ENCODE results near the gene FAIM2. TPM values are rescaled to one million over a fixed set of nuclear protein-coding genes. Genes with fewer than 3 reads are reported as not detected.

FAIM2 gene
- total and polyA plus RNA-seq, 2 experiments from 2014 or later: 5.0 to 14.0 TPM

DNA sequence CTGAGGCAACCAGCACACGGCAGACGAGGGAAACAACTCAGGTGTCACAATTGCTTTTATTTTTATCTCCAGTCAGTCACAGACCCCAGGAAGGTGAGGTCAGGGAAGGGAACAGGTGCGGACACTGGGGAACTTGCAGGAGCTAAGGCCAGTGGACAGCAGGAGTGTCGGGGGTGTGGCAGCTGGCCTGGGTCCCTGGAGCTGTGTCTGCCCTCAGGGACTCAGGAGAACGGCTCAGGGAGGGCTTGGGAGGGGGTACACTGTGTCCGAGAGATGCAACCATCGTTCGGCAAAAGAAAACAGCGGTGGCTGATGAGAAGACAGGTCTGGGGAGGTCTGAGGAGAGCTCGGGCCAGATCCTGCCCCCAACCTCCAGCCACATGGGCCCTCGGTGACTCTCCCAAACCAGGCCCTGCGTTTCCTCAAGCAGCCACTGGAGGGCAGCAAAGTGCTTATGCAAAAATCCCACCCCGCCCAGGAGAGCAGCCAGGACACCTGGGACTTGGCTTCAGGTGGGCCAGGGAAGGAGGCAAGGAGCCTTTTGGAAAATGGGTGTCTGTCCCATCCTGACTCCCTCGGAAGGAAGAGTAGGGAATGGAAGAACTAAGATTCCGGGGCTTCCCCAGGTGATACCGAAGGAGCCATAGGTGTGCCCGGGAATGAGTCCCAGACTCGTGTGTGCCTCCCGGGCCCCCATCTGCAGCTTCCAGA lies 36.7 kb downstream of the FAIM2 start:
- WGBS (ENCODE audit: low lambda C conversion rate, missing lambda C conversion rate): 50% methylated on average over 18 of the region's 19 CpGs
- Histone ChIP-seq H3K9me3 (ENCODE audit: low read depth) (no peaks in the 10 kb centered on the region), H3K4me3 (no peak overlapping the region), H3K4me1 (ENCODE audit: insufficient read depth) (peaks cover 29% of the 10 kb centered on the region), H3K9me2 (replicated peaks; ENCODE audit: insufficient read depth) (no peaks in the 10 kb centered on the region), H3K4me2 (no peak overlapping the region), H3K36me3 (replicated peaks; ENCODE audit: insufficient read depth, low read depth) (no peaks in the 10 kb centered on the region), H3K79me2 (no peaks in the 10 kb centered on the region), H3K27ac (peak overlapping the region; percentile 89), H2AFZ (no peak overlapping the region), H4K20me1 (ENCODE audit: insufficient read depth, poor library complexity, severe bottlenecking) (no peaks in the 10 kb centered on the region), H3K27me3 (no peaks in the 10 kb centered on the region)
- TF ChIP-seq EZH2 (IDR thresholded peaks at IDR 0.05; ENCODE audit: borderline replicate concordance): no peak
- TF ChIP-seq, protein P1, sequence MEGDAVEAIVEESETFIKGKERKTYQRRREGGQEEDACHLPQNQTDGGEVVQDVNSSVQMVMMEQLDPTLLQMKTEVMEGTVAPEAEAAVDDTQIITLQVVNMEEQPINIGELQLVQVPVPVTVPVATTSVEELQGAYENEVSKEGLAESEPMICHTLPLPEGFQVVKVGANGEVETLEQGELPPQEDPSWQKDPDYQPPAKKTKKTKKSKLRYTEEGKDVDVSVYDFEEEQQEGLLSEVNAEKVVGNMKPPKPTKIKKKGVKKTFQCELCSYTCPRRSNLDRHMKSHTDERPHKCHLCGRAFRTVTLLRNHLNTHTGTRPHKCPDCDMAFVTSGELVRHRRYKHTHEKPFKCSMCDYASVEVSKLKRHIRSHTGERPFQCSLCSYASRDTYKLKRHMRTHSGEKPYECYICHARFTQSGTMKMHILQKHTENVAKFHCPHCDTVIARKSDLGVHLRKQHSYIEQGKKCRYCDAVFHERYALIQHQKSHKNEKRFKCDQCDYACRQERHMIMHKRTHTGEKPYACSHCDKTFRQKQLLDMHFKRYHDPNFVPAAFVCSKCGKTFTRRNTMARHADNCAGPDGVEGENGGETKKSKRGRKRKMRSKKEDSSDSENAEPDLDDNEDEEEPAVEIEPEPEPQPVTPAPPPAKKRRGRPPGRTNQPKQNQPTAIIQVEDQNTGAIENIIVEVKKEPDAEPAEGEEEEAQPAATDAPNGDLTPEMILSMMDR (IDR thresholded peaks at IDR 0.05; ENCODE audit: poor library complexity): peak; percentile 92
- peak; percentile 83 for DNase-seq (ENCODE audit: low spot score)

DNA sequence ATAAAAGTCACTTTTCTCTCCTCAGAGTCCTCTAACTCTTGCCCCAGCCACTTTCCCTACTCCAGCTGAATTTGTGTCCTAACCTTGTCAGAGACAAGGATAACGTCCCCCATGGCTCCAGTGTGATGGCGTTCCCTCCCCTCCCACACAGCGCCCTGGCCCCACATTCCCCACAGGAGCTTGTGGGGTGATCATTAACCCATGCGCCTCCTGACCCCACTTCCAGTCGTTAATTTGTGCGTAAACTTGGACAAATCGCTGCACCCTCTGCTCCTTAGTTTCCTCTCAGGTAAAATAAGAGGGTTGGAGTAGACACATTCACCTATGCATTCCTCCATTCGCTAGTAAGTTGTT lies 37.9 kb downstream of the FAIM2 start:
- Histone ChIP-seq H3K27me3 (no peaks in the 10 kb centered on the region), H3K9me2 (replicated peaks; ENCODE audit: insufficient read depth) (no peaks in the 10 kb centered on the region), H3K4me3 (no peak overlapping the region), H4K20me1 (ENCODE audit: insufficient read depth, poor library complexity, severe bottlenecking) (no peaks in the 10 kb centered on the region), H3K27ac (no peak overlapping the region), H3K4me1 (ENCODE audit: insufficient read depth) (peaks cover 29% of the 10 kb centered on the region), H3K79me2 (no peaks in the 10 kb centered on the region), H3K9me3 (ENCODE audit: low read depth) (no peaks in the 10 kb centered on the region), H2AFZ (no peak overlapping the region), H3K4me2 (no peak overlapping the region), H3K36me3 (replicated peaks; ENCODE audit: insufficient read depth, low read depth) (no peaks in the 10 kb centered on the region)
- WGBS (ENCODE audit: low lambda C conversion rate, missing lambda C conversion rate): 86% methylated on average over 8 of the region's 8 CpGs
- DNase-seq (ENCODE audit: low spot score): no peak
- TF ChIP-seq, protein P1 (IDR thresholded peaks at IDR 0.05; ENCODE audit: poor library complexity): no peak
- TF ChIP-seq EZH2phosphoT487 (IDR thresholded peaks at IDR 0.05; ENCODE audit: low read depth, severe bottlenecking, unreplicated experiment): no peak
- TF ChIP-seq EZH2 (IDR thresholded peaks at IDR 0.05; ENCODE audit: borderline replicate concordance): no peak

GRCh38 chr12:49865109-49865781 lies 38.5 kb downstream of the FAIM2 start:
- no peak overlapping the region for H3K4me3 ChIP-seq
- no peak overlapping the region for H2AFZ ChIP-seq
- H3K4me2 ChIP-seq: no peak overlapping the region
- H3K79me2 ChIP-seq: no peaks in the 10 kb centered on the region
- 85% methylated on average over 13 of the region's 13 CpGs for WGBS (ENCODE audit: low lambda C conversion rate, missing lambda C conversion rate)
- no peaks in the 10 kb centered on the region for H3K9me2 ChIP-seq (replicated peaks; ENCODE audit: insufficient read depth)
- no peak for DNase-seq (ENCODE audit: low spot score)
- H3K4me1 ChIP-seq (ENCODE audit: insufficient read depth): peaks cover 29% of the 10 kb centered on the region
- TF ChIP-seq EZH2 (IDR thresholded peaks at IDR 0.05; ENCODE audit: borderline replicate concordance): no peak
- no peak for TF ChIP-seq EZH2phosphoT487 (IDR thresholded peaks at IDR 0.05; ENCODE audit: low read depth, severe bottlenecking, unreplicated experiment)
- TF ChIP-seq, protein P1 (IDR thresholded peaks at IDR 0.05; ENCODE audit: poor library complexity): no peak
- H3K36me3 ChIP-seq (replicated peaks; ENCODE audit: insufficient read depth, low read depth): no peaks in the 10 kb centered on the region
- no peak overlapping the region for H3K27ac ChIP-seq
- no peaks in the 10 kb centered on the region for H3K9me3 ChIP-seq (ENCODE audit: low read depth)
- no peaks in the 10 kb centered on the region for H3K27me3 ChIP-seq
- H4K20me1 ChIP-seq (ENCODE audit: insufficient read depth, poor library complexity, severe bottlenecking): no peaks in the 10 kb centered on the region

All from hepatocyte (in vitro differentiated cells).